Right lobe of liver (tissue), 6 donors: ENCODE results near the gene NOL4L. TPM values are rescaled to one million over a fixed set of nuclear protein-coding genes. Genes with fewer than 3 reads are reported as not detected.

Experiments
- ATAC-seq, 4 donors: fragments of 200-7000 bp; cut with Tn5 transposase; one replicate each; pipeline ENCODE4 v1.9.1; 2020; ENCODE audit warnings: mild to moderate bottlenecking in 4 of 4, moderate library complexity in 4 of 4
- DNase-seq, 3 donors: peaks; one replicate each; pipeline ENCODE4 v3.0.0-alpha.2; 2020
- H3K27ac ChIP-seq, 3 donors: fragments of 200-600 bp; one replicate each; pipeline ENCODE4 v1.8.0; 2022
- H3K27me3 ChIP-seq, 2 donors: fragments of 200-600 bp; one replicate each; pipeline ENCODE4 v1.8.0; 2022
- H3K36me3 ChIP-seq, 4 donors: fragments of 200-600 bp; sonication (generic) in 1 of 4; one replicate each; pipeline versions ENCODE4 v1.5.1 to v1.8.0; 2017 to 2022; ENCODE audit warnings: control low read depth in 1 of 4
- H3K4me1 ChIP-seq, 4 donors: fragments of 200-600 bp; sonication (generic) in 1 of 4; one replicate each; pipeline versions ENCODE4 v1.5.1 to v1.8.0; 2017 to 2022; ENCODE audit warnings: control low read depth in 1 of 4
- H3K4me3 ChIP-seq, 3 donors: fragments of 200-600 bp; one replicate each; pipeline ENCODE4 v1.8.0; 2022
- H3K9me3 ChIP-seq, 4 donors: fragments of 200-600 bp; sonication (generic) in 1 of 4; one replicate each; pipeline versions ENCODE4 v1.5.1 to v1.8.0; 2017 to 2022; ENCODE audit warnings: control low read depth in 1 of 4
- POLR2A ChIP-seq: fragments of 450-650 bp; IDR thresholded peaks from one replicate; pipeline ENCODE4 v1.6.1; 2017; ENCODE audit warnings: antibody characterized with exemption, mild to moderate bottlenecking
- WGBS: methylation state at CpG from one replicate; pipeline ENCODE4 v1.1.6; 2018; ENCODE audit warnings: low coverage, low lambda C conversion rate; ENCODE audit not compliant: insufficient coverage; ENCODE audit errors: missing lambda C conversion rate; 5-methylcytosine and 5-hydroxymethylcytosine counted together
- intact Hi-C, 2 donors: fragments of 100-400 bp; cut with DNase I; formaldehyde crosslinking; loops; one replicate each; pipeline versions ENCODE4 v1.11.2 to v1.14.1; 2022
- total RNA-seq, 6 experiments: library from RNA; depleted of rRNA in 2 of 6; stranded (reverse); fragments of >200 nt in 2 of 6; fragmentation: NEBNext Ultra II Directional in 3 of 6; extraction: Animal tissue kit (Norgen Biotek cat#: 25700) in 3 of 6; gene quantifications; one replicate each; pipeline versions ENCODE4 v1.1.0 to v1.2.4, GENCODE V29; 2016 to 2023
- TF ChIP-seq, protein P1 (sequence below), 4 donors: fragments of 200-600 bp in 3 of 4; fragments of 450-650 bp in 1 of 4; IDR thresholded peaks; one replicate each; pipeline versions ENCODE4 v1.5.1 to v1.8.0; 2016 to 2022; ENCODE audit warnings: antibody characterized with exemption in 4 of 4, mild to moderate bottlenecking in 2 of 4
- donor health status: DM: no; HTN: yes; CAD: no.
- donor health status: DM: no; HTN: no; CAD: no.
- donor health status: DM: no; HTN: no; CAD: no.
- donor health status: DM: no; HTN: yes; CAD: no.
- donor health status: DM: no; HTN: yes; CAD: no.

NOL4L gene
- total RNA-seq, 6 experiments from 2014 or later = 4.3 to 6.5 (median 5.7) TPM

DNA sequence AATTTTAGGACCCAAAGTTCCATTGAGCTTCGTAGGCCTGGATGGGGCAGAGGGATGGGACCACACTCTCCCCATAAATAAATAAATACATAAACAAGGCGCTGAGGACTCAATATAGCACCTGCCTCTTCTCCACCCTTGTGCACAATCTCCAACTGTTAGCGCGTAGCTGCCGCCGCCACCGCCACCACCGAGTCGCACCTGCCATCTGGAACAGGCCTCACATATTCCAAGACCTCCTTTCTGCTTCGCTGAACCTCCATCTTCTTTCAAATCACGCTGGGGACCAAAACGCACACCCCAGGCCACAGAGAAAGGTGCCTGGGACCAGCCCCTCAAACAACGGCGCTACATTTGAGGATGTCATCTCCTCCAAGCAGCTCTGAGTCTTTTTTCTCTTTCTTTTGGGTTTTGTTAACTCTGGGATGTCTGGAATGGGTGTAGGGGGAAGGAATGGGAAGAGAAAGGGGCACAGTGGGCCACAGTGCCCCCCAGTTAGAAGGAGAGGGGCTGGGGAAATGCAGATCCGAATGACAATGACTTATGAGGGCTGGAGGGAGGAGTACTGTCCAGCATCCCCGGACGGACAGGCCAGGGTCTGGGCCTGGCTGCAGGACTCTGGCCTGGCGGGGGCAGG, 49.7 kb downstream of the NOL4L start:
- H3K9me3 ChIP-seq = no peaks in the 10 kb centered on the region
- TF ChIP-seq, protein P1, sequence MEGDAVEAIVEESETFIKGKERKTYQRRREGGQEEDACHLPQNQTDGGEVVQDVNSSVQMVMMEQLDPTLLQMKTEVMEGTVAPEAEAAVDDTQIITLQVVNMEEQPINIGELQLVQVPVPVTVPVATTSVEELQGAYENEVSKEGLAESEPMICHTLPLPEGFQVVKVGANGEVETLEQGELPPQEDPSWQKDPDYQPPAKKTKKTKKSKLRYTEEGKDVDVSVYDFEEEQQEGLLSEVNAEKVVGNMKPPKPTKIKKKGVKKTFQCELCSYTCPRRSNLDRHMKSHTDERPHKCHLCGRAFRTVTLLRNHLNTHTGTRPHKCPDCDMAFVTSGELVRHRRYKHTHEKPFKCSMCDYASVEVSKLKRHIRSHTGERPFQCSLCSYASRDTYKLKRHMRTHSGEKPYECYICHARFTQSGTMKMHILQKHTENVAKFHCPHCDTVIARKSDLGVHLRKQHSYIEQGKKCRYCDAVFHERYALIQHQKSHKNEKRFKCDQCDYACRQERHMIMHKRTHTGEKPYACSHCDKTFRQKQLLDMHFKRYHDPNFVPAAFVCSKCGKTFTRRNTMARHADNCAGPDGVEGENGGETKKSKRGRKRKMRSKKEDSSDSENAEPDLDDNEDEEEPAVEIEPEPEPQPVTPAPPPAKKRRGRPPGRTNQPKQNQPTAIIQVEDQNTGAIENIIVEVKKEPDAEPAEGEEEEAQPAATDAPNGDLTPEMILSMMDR (IDR thresholded peaks at IDR 0.05) = no peak
- TF ChIP-seq POLR2A = no peak
- no peak overlapping the region for H3K27ac ChIP-seq
- intact Hi-C loops = no loop called here
- no peak for DNase-seq
- ATAC-seq = no peak
- H3K4me3 ChIP-seq = no peak overlapping the region
- WGBS = 54% methylated on average over 17 of the region's 18 CpGs
- H3K27me3 ChIP-seq = no peaks in the 10 kb centered on the region
- H3K36me3 ChIP-seq = no peaks in the 10 kb centered on the region
- H3K4me1 ChIP-seq = peaks cover 0 to 10% (median 1%) of the 10 kb centered on the region in 4 donors

DNA sequence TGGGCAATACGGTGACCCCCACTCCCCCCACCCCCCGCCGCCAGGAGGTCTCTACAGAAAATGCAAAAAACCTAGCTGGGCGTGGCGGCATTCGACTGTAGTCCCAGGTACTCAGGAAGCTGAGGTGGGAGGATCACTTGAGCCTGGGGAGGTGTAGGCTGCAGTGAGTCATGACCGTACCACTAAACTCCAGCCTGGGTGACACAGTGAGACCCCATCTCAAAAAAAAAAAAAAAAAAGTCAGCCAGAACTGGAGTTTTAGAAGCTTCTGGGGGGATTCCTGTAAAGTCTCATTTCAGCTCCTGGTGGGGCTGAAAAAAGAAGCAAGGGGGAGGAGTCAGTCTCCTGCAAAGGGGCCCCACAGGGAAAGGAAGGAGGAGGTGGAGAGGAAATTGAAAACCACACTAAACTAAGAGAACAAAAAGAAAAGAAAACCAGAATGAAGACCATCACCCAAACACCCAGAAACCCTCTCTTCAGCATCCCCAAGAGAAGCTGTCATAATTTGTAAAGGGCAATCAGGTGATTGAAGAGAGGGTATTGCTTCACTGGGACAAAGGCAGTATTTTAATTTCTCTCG, 50.4 kb downstream of the NOL4L start:
- Histone ChIP-seq H3K4me1 (peaks cover 0 to 9% (median 1%) of the 10 kb centered on the region in 4 donors), H3K4me3 (no peak overlapping the region), H3K27ac (no peak overlapping the region), H3K36me3 (no peaks in the 10 kb centered on the region), H3K27me3 (no peaks in the 10 kb centered on the region), H3K9me3 (no peaks in the 10 kb centered on the region)
- intact Hi-C loops = no loop called here
- ATAC-seq (no peak), DNase-seq (no peak)
- no peak for TF ChIP-seq POLR2A
- TF ChIP-seq, protein P1 (IDR thresholded peaks at IDR 0.05) = no peak
- WGBS = 32% methylated on average over 5 of the region's 8 CpGs

DNA sequence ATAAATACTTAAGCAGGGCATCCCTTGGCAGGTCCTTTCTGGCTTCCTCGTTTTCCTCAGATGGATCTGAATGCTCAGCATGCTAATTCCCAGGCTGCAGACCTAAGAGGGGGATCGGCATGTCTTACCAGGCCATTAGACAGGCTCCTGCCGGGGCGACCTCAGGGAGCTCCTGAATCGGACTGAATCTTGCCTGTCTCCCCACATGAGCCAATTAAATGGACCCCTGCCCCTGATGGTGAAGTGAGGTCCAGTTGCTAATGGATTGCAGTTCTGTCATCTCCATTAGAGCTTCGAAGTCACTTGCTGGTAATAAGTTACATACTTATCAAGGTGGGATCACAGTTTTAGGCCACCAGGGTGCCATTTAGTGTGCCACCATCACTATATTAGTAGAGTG, 51.4 kb downstream of the NOL4L start:
- intact Hi-C loops = no loop called here
- no peak overlapping the region for H3K27ac ChIP-seq
- ATAC-seq = no peak
- no peaks in the 10 kb centered on the region for H3K36me3 ChIP-seq
- TF ChIP-seq POLR2A = no peak
- TF ChIP-seq, protein P1 (IDR thresholded peaks at IDR 0.05) = no peak
- H3K9me3 ChIP-seq = no peaks in the 10 kb centered on the region
- 80% methylated on average over 2 of the region's 6 CpGs for WGBS
- H3K4me1 ChIP-seq = peaks cover 0 to 2% (median 0%) of the 10 kb centered on the region in 4 donors
- no peak for DNase-seq
- no peak overlapping the region for H3K4me3 ChIP-seq
- no peaks in the 10 kb centered on the region for H3K27me3 ChIP-seq

DNA sequence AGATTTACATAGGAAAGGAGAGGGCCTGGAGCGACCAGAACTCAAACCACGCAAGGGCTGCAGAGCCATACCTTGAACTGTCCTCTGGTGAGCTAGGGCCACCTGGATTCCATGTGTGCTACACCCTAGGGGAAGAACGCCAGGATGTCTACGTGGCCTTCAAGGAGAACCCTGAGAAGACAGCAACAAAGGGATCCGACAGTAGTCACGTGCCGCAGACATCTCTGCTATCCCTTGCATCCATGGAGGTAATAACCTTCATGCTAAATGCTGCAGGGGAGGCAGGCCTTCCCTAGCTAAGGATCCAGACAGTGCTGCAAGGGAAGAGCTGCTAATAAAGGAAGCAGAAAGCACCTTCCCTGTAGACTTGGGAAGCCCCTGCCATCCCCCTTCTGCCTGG, 52.9 kb downstream of the NOL4L start:
- H3K27me3 ChIP-seq = no peaks in the 10 kb centered on the region
- WGBS = 93% methylated on average over 4 of the region's 7 CpGs
- peaks cover 0 to under 1% (median 0%) of the 10 kb centered on the region in 4 donors for H3K4me1 ChIP-seq
- no peak overlapping the region for H3K27ac ChIP-seq
- TF ChIP-seq, protein P1 (IDR thresholded peaks at IDR 0.05) = no peak
- TF ChIP-seq POLR2A = no peak
- no peaks in the 10 kb centered on the region for H3K9me3 ChIP-seq
- DNase-seq (no peak), ATAC-seq (no peak)
- no peak overlapping the region for H3K4me3 ChIP-seq
- intact Hi-C loops = no loop called here
- H3K36me3 ChIP-seq = no peaks in the 10 kb centered on the region
